HG02759 (cell line): ENCODE data around the gene IL12B.
"Not testable (repeated sequence)": the region's sequence is repeated elsewhere in the genome, so short reads cannot be mapped to it uniquely, and the experiment has no call there.

Experiments used
- ATAC-seq: cut with Tn5 transposase; IDR thresholded peaks from one replicate; pipeline ENCODE4 v1.9.1; 2021; ENCODE audit warnings: mild to moderate bottlenecking, moderate library complexity; ENCODE audit not compliant: unreplicated experiment

Gene IL12B

GRCh38 chr5:159297300-159297699, 33.0 kb downstream of the IL12B start:
- ATAC-seq = not testable (repeated sequence)

- no peak for ATAC-seq
These were observed 35.4 kb downstream of the IL12B start for GRCh38 chr5:159294921-159295320.

DNA sequence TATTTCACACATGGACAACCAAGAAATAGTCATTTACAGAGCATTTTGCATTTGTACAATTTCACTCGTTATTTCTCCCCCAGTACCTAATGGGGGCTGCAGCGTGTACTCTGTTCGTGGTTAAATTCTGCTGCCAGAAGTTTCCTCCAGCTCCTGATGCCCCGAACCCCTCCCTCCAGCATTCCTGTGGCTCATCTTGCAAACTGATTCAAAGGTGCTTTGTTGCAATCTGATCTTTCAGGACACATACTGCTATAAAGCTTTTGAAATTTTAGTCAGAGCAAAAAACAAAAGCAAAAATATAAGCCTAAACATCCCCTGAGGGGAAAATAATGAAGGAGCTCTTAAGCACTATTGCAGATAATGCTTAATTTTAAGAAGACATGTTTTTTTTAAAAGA, 39.5 kb downstream of the IL12B start:
- ATAC-seq = no peak

DNA sequence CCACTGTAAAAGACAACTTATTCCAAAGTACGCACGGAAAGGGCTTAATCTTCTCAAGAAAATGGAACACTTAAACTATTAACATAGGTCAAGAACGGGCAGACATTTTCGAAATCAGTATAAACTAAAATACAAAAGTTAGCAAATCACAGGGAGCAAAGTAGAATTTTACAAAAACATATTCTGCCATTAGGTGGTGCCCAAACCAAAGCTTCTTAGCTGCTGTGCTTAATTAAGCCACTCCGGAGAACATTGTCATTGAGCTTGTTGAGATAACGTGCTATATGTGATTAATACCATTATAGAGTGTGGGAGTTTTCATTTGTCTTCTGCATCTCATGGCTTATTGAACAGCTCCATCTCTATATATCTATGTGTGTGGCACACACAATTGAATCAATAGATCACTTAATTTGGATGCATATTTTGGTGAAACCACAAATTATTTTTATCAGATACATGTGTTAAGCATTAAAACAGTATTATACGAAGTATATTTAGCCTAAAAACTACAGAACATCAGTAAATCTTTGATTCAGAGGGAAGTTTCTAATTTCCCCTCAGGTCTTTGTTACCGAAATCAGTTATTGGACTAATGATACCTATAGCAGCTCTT, 43.8 kb downstream of the IL12B start:
- ATAC-seq = no peak

DNA sequence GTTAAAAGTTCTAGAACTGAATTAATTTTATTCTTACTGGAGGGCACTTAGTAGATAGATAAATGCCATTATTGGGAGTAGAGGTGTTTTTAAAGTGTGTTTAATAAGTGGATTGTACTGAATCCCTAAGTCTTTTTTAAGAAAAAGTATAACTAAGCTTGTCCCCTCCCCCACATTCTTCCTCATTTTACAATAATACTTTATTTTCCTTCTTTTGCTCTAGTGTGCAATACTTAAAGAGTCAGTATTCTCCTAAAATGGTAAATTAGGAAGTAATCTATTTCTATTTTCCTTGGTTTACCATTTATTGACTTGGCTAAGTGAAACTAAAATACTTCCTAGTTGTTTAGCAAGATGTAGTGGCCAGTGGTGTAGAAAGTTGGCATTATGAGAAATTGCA, 55.6 kb downstream of the IL12B start:
- no peak for ATAC-seq

- ATAC-seq = no peak
These were observed 56.4 kb downstream of the IL12B start for GRCh38 chr5:159273923-159274322.

- ATAC-seq = no peak
These were observed 60.6 kb downstream of the IL12B start for GRCh38 chr5:159269723-159270122.

DNA sequence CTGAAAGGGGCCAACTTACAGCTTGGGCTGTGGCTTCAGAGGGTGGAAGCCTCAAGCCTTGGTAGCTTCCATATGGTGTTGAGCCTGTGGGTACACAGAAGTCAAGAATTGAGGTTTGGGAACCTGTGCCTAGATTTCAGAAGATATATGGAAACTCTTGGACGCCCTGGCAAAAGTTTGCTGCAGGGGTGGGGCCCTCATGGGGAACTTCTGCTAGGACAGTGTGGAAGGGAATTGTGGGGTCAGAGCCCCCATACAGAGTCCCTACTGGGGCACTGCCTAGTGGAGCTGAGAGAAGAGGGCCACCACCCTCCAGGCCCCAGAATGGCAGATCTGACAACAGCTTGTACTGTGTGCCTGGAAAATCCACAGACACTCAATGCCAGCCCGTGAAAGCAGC, 63.5 kb downstream of the IL12B start:
- ATAC-seq = not testable (repeated sequence)
